Panc1 (cell line): Measurements from ENCODE around the gene GRAMD1A.

ENCODE experiments used
- CTCF ChIP-seq: fragments of 450-650 bp; IDR thresholded peaks from 2 replicates; pipeline ENCODE4 v1.5.1; 2017; ENCODE audit warnings: mild to moderate bottlenecking
- POLR2AphosphoS5 ChIP-seq: IDR thresholded peaks from 2 replicates; pipeline ENCODE4 v1.6.1; 2012; ENCODE audit warnings: mild to moderate bottlenecking, low read depth, low read length, moderate library complexity
- SIN3A ChIP-seq: IDR thresholded peaks from 2 replicates; pipeline ENCODE4 v1.6.1; 2012; ENCODE audit warnings: low read depth, mild to moderate bottlenecking, low read length, moderate library complexity, borderline replicate concordance; ENCODE audit not compliant: insufficient read depth
- TCF7L2 ChIP-seq: IDR thresholded peaks from 2 replicates; pipeline ENCODE4 v1.6.1; 2011; ENCODE audit warnings: mild to moderate bottlenecking, low read depth, low read length, inconsistent platforms

GRCh38 chr19:35046461-35046860 lies 46.3 kb downstream of the GRAMD1A start:
- TF ChIP-seq CTCF = no peak
- TF ChIP-seq POLR2AphosphoS5 = no peak
- TF ChIP-seq SIN3A = no peak
- no peak for TF ChIP-seq TCF7L2
